ENCODE results near the gene NUCB2.

- TF ChIP-seq ELK1 (IDR thresholded peaks at IDR 0.05; ENCODE audit: low read depth, low read length) (no peak), MTA2 (IDR thresholded peaks at IDR 0.05; ENCODE audit: low read depth) (no peak), RB1 (IDR thresholded peaks at IDR 0.05; ENCODE audit: borderline replicate concordance) (no peak), JUNB (IDR thresholded peaks at IDR 0.05) (no peak)
These were observed 74.6 kb downstream of the NUCB2 start for GRCh38 chr11:17351172-17351509.

Measured in GM12878 (cell line).